ENCODE results near the gene C11orf58. TPM values are rescaled to one million over a fixed set of nuclear protein-coding genes. Genes with fewer than 3 reads are reported as not detected.

C11orf58 gene
- total RNA-seq, 4 donors from 2014 or later, result 103 to 170 (median 134) TPM

DNA sequence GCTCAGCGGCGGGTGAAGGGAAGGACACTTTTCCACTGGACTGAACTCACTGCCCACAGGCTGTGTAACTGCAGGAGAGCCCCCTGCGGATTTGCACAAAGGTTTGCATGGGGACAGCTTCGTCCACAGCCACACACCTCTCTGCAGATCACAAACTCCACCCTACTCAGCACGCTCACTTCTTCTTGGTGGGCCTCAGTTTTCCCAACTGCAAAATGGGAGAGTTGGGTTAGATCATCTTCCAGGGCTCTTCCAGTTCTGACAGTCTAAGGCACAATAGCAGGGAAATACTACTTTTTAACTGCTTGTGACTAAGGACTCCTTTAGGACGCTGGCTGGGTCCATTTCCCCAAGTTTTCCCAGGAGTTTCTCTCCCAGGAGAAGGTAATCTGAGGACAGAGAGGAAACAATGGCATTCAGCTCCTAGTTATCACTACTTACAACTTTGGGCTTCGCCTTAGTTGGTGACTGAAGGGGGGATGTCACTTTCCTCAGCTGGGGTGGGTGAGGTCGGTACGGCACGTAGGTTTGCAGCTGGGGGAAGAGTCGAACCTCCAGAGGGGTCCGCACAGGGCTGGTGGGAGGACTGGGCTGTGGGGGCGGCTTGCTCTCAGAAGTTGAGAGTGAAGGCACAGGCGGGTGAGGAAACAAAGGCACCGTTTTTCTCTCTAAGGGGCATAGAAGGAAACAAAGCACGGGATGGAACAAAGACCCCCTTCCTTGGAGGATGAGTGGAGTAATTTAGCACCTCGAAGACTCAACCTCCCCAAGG lies 55.8 kb downstream of the C11orf58 start:
- no peak for DNase-seq
- in situ Hi-C loops (cut with MboI; ENCODE audit: low sequenced_read_pairs in 4 of 4), result loop anchor here in 1 of 4 donors (10.0 kb wide), 1 partner anchor 271 kb away; no protein-coding TSS in a partner anchor
- Histone ChIP-seq H3K36me3 (no peaks in the 10 kb centered on the region), H3K27me3 (no peaks in the 10 kb centered on the region), H3K27ac (no peak overlapping the region), H3K4me3 (no peak overlapping the region), H3K9me3 (no peaks in the 10 kb centered on the region), H3K4me1 (peaks cover 0 to 5% of the 10 kb centered on the region in 2 donors)
- intact Hi-C loops (cut with DNase I; ENCODE audit: low total_unique reads), result no loop called here
- ATAC-seq, result no peak
- TF ChIP-seq, protein P1, sequence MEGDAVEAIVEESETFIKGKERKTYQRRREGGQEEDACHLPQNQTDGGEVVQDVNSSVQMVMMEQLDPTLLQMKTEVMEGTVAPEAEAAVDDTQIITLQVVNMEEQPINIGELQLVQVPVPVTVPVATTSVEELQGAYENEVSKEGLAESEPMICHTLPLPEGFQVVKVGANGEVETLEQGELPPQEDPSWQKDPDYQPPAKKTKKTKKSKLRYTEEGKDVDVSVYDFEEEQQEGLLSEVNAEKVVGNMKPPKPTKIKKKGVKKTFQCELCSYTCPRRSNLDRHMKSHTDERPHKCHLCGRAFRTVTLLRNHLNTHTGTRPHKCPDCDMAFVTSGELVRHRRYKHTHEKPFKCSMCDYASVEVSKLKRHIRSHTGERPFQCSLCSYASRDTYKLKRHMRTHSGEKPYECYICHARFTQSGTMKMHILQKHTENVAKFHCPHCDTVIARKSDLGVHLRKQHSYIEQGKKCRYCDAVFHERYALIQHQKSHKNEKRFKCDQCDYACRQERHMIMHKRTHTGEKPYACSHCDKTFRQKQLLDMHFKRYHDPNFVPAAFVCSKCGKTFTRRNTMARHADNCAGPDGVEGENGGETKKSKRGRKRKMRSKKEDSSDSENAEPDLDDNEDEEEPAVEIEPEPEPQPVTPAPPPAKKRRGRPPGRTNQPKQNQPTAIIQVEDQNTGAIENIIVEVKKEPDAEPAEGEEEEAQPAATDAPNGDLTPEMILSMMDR (IDR thresholded peaks at IDR 0.05 in 4 of 5, conservative IDR thresholded peaks at IDR 0.05 in 1 of 5), result no peak
- TF ChIP-seq POLR2A (IDR thresholded peaks at IDR 0.05), result no peak

DNA sequence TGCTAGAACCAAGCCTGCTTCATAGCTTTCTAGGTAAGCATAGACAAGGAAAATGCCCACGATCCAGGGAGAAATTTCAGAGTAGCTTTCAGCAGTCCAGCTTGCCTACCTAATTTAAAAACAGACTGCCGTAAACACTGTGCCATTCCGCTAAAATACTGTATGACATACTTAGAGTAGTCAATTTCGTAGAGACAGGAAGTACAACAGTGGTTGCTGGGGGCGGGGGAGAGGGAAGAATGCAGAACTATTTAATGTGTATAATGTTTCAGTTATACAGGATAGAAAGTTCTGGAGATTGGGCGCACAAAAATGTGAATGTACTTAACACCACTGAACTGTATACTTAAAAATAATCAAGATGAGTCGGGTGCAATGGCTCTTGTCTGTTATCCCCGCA lies 56.7 kb downstream of the C11orf58 start:
- peaks cover 0 to 5% of the 10 kb centered on the region in 2 donors for H3K4me1 ChIP-seq
- no peak for TF ChIP-seq POLR2A (IDR thresholded peaks at IDR 0.05)
- TF ChIP-seq, protein P1 (IDR thresholded peaks at IDR 0.05 in 4 of 5, conservative IDR thresholded peaks at IDR 0.05 in 1 of 5), result no peak
- intact Hi-C loops (cut with DNase I; ENCODE audit: low total_unique reads), result no loop called here

DNA sequence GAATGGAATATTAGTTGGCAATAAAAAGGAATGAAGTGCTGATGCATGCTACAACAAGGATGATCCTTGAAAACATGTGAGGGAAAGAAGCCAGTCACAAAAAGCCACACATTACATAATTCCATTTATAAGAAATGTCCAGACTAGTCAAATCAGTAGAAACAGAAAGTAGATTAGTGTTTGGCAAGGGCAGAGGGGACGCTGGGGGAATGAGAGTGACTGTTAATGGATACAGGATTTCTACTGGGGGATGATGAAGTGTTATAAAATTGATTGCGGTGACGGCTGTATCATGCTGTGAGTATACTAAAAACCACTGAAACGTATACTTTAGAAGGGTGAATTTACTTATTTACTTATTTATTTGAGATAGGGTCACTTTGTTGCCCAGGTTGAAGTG lies 57.9 kb downstream of the C11orf58 start:
- no peak overlapping the region for H3K4me3 ChIP-seq
- no peak for ATAC-seq
- no peaks in the 10 kb centered on the region for H3K27me3 ChIP-seq
- TF ChIP-seq, protein P1 (IDR thresholded peaks at IDR 0.05 in 4 of 5, conservative IDR thresholded peaks at IDR 0.05 in 1 of 5), result no peak
- no peak for TF ChIP-seq POLR2A (IDR thresholded peaks at IDR 0.05)
- no peaks in the 10 kb centered on the region for H3K36me3 ChIP-seq
- no peaks in the 10 kb centered on the region for H3K9me3 ChIP-seq
- H3K27ac ChIP-seq, result no peak overlapping the region
- in situ Hi-C loops (cut with MboI; ENCODE audit: low sequenced_read_pairs in 4 of 4), result loop anchor here in 1 of 4 donors (10.0 kb wide), 1 partner anchor 268 kb away; no protein-coding TSS in a partner anchor
- H3K4me1 ChIP-seq, result no peaks in the 10 kb centered on the region
- no peak for DNase-seq
- intact Hi-C loops (cut with DNase I; ENCODE audit: low total_unique reads), result no loop called here

More for the DNA sequence above, 56.7 kb downstream of the C11orf58 start:
- ATAC-seq (no peak), DNase-seq (no peak)
- Histone ChIP-seq H3K36me3 (no peaks in the 10 kb centered on the region), H3K27me3 (no peaks in the 10 kb centered on the region), H3K4me3 (no peak overlapping the region), H3K27ac (no peak overlapping the region), H3K9me3 (no peaks in the 10 kb centered on the region)
- in situ Hi-C loops (cut with MboI; ENCODE audit: low sequenced_read_pairs in 4 of 4), result loop anchor here in 1 of 4 donors (10.0 kb wide), 1 partner anchor 270 kb away; no protein-coding TSS in a partner anchor

DNA sequence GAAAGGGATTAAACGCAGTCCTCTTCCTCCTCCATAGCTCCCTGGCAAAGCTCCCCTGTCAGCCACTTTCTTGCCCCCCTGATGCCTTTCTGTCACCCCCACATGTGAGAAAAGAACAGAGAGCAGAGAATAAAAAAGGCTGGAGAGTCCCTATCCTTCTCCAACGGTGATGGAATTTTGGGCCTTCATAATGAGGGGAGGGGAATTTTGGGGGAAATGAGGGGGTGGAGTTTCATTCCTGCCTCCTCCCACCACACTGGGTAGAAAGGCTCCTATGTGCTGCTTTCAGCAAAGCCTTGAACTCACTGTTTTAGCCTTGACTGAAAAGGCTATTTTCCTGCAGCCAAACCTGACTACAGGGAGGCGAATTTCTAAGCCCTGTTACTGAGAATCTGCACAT lies 59.3 kb downstream of the C11orf58 start:
- H3K36me3 ChIP-seq, result no peaks in the 10 kb centered on the region
- no peak for ATAC-seq
- H3K9me3 ChIP-seq, result no peaks in the 10 kb centered on the region
- TF ChIP-seq POLR2A (IDR thresholded peaks at IDR 0.05), result no peak
- TF ChIP-seq, protein P1 (IDR thresholded peaks at IDR 0.05 in 4 of 5, conservative IDR thresholded peaks at IDR 0.05 in 1 of 5), result no peak
- no peak for DNase-seq
- intact Hi-C loops (cut with DNase I; ENCODE audit: low total_unique reads) (no loop called here), in situ Hi-C loops (cut with MboI; ENCODE audit: low sequenced_read_pairs in 4 of 4) (loop anchor here in 1 of 4 donors (10.0 kb wide), 1 partner anchor 267 kb away; no protein-coding TSS in a partner anchor)
- no peaks in the 10 kb centered on the region for H3K4me1 ChIP-seq
- H3K27ac ChIP-seq, result no peak overlapping the region
- H3K4me3 ChIP-seq, result no peak overlapping the region
- H3K27me3 ChIP-seq, result no peaks in the 10 kb centered on the region
